ENCODE data around the gene CNTN3.

Gene CNTN3

GRCh38 chr3:74607803-74608202, 6.7 kb downstream of the CNTN3 start:
- DNase-seq (ENCODE audit: low read depth in 2 of 2), result no peak

- DNase-seq (ENCODE audit: low read depth in 2 of 2), result no peak
Measured at GRCh38 chr3:74606996-74607395, 7.5 kb downstream of the CNTN3 start.

GRCh38 chr3:74605437-74605836, 9.0 kb downstream of the CNTN3 start:
- no peak for DNase-seq (ENCODE audit: low read depth in 2 of 2)

DNA sequence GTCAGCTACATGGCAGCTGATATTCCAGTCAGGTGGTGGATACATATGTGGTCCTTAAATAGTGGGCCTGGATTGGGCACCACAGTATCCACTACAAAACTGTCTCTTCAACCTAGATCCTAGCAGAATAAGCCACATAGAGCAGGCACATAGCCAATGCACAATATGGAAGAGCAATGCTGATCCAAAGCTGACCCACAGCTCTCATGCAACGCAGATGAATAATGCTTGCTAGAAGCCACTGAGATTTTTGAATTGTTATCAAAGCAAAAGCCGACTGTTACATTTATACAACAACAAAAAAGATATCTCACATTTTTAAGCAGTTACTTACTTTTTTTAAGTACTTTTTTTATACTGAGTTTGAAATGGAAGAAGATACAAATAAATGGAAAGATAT, 11.2 kb downstream of the CNTN3 start:
- DNase-seq (ENCODE audit: low read depth in 2 of 2), result no peak

- DNase-seq (ENCODE audit: low read depth in 2 of 2), result no peak
Measured at GRCh38 chr3:74602471-74602870, 12.0 kb downstream of the CNTN3 start.

DNA sequence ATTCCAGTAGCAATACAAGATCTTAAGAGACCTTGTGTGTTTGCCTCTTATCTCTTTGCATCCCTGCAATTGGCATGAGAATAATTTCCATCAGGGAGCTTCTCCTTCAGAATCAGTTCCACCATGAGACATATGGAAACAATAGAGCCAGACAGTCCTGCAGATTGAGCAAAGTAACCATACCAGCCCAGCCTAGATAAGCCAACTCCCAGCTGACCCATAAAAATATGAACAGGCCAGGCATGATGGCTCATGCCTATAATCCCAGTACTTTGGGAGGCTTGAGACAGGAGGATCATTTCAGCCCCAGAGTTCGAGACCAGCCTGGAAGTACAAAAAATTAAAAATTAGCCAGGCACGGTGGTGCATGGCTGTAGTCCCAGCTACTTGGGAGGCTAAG, 12.7 kb downstream of the CNTN3 start:
- DNase-seq (ENCODE audit: low read depth in 2 of 2), result no peak

GRCh38 chr3:74599564-74599963, 14.9 kb downstream of the CNTN3 start:
- DNase-seq (ENCODE audit: low read depth in 2 of 2), result no peak

- no peak for DNase-seq (ENCODE audit: low read depth in 2 of 2)
Measured at GRCh38 chr3:74593152-74593551, 21.3 kb downstream of the CNTN3 start.

DNA sequence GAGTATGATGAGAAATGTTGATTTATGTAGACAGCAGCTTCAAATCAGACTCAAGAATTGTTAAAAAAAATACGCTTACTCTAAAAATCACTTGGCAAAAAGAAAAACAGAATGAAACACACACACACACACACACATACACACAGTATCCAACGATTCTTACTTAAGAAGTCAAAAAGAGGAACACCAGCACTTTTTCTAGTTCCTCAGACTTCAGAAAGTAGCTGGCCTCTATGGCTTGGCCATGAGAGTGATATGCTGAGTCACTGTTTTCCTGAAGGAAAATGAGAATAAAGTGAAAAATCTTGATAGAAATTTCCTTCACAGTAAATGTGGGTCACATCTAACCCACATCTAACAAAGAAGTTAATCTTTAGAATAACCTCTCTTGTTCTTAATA, 22.1 kb downstream of the CNTN3 start:
- DNase-seq (ENCODE audit: low read depth in 2 of 2), result no peak

DNA sequence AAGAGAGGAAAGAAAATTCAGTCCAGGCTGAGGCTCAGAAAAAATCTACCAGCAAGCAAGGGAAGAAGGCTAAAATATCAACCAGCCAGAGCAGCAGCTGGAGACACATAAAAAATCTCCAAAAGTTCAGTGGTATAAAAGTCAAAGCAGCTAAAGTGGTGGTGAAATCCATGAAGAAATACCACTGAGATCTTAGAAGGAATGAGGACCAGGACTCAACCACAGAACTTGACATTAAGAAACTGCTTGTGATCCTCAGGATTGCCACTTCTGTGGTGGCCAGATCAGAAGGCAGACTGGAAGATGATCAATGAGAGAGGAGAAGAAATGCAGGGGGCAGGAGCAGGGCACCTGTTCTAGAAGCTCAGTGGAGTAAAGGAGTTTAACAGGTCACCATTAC, 22.5 kb downstream of the CNTN3 start:
- no peak for DNase-seq (ENCODE audit: low read depth in 2 of 2)

- DNase-seq (ENCODE audit: low read depth in 2 of 2), result no peak
Measured at GRCh38 chr3:74591342-74591741, 23.1 kb downstream of the CNTN3 start.

GRCh38 chr3:74590620-74591262, 23.7 kb downstream of the CNTN3 start:
- no peak for DNase-seq (ENCODE audit: low read depth in 2 of 2)

DNA sequence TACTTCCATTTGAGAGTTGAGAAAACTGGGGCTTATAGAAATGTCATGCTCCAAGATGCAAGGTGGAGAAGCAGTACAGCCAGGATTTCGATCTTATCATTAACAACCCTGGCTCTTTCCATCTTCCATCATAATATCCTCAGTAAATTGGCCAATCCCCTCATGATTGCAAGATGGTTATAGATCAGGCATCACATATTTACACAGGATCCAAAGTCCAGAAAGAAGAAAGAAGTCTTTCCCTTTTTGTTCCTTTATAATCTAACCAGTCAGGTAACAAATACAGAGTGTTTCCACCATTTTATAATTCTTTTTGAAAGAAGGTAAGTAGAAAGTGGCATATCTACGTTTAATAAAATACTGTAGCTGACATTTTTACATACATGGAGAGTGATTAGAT, 29.7 kb downstream of the CNTN3 start:
- DNase-seq (ENCODE audit: low read depth in 2 of 2), result no peak

DNA sequence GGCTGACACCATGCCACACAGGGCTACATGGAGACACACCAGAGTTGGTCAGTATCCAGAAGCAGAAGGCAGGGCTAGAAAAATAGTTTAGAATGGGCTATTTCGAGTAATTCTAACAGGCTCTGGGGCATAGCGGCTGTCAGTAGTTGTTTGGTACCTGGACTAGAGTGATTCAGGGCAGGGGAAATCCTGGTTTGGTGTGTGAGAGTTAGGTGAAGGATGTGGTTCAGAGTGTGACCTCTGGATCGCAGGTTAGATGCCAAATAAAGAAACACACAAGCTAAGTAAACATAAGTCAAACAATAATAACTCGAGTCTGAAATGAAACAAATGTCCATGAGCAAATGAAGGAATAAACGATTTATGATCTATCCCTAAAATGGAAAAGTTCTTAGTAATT, 31.5 kb downstream of the CNTN3 start:
- DNase-seq (ENCODE audit: low read depth in 2 of 2), result no peak

- DNase-seq (ENCODE audit: low read depth in 2 of 2), result no peak
Measured at GRCh38 chr3:74575857-74576256, 38.6 kb downstream of the CNTN3 start.

DNA sequence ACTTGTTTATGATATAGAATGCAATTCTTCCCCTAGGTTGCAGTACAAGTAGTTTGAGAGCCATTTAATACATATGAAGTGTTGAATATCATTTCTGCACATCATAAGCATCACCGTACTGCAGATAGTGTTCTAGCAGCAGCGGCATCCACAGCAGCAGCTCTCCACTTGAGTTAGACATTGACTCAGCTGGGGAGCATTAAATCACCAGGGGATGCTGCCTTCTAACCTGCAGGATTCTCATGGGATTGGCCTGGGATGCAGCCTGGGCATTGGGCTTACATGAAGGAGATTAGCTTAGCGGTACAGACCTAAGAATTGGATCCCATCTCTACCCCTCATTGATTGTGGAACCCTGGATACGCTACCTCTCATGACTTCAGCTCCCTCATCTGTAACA, 43.3 kb downstream of the CNTN3 start:
- DNase-seq (ENCODE audit: low read depth in 2 of 2), result no peak
